Measurements from ENCODE around the gene PKD2L2.

GRCh38 chr5:137858223-137858916 lies 30.9 kb upstream of the PKD2L2 start:
- no peak for TF ChIP-seq CTCF (IDR thresholded peaks at IDR 0.05; ENCODE audit: insufficient read depth, low read length, poor library complexity, severe bottlenecking)
- TF ChIP-seq EZH2phosphoT487 (conservative IDR thresholded peaks at IDR 0.05; ENCODE audit: low read length): no peak
